ENCODE results near the gene NTRK2.

The NTRK2 gene

GRCh38 chr9:84742261-84742660 is 72.7 kb downstream of the NTRK2 start:
- no peak for DNase-seq

DNA sequence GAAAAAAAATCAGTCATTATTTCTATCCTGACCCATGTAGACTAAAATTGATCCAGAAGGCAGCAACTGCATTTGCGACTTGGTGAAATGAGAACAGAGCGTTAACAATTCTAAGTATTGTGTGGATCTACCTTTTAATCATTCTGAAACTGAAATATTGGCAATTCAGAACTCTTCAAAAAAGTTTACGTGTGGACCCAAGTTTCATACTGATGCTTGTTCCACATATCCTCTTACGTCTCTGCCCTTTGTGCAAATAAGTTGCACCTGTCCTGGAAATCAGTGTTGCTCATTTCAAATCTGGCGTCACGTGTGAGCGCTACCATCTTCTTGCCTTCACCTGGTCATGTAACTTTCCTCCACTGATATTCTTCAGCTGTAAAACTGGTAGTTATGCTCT is 74.7 kb downstream of the NTRK2 start:
- DNase-seq = no peak

DNA sequence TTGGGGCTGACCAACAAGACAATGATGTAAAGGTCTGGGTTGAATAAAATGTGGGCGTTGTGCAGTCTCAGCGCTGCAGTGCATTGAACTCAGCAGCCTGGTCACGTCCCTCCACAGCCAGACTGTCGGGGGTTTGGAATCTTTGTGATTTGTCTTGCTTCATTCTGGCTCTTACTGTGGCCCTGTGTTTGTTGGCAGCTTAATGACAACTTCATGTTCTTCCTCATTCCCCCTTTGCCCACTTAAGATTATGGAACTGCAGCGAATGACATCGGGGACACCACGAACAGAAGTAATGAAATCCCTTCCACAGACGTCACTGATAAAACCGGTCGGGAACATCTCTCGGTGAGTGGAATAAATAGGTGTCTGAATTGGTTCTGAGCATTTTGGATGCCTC is 75.2 kb downstream of the NTRK2 start:
- no peak for DNase-seq

GRCh38 chr9:84748112-84748511 is 78.6 kb downstream of the NTRK2 start:
- DNase-seq = no peak

- DNase-seq = no peak
These were observed 80.8 kb downstream of the NTRK2 start for GRCh38 chr9:84750152-84750865.

DNA sequence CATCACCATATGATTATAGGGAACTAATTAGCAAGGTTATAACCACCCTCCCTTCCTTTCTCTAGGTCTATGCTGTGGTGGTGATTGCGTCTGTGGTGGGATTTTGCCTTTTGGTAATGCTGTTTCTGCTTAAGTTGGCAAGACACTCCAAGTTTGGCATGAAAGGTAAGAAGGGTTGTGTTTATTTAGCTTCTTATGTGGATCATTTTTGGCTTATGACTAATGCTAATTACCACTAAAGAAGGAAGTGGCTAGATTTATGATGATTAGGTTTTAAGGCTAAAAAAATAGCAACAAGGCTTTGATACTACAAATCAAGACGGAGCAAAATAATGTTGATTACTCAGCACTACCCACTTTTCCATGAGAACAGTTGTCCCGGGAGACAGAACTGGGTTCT is 82.4 kb downstream of the NTRK2 start:
- DNase-seq = no peak

- DNase-seq = no peak
These were observed 84.9 kb downstream of the NTRK2 start for GRCh38 chr9:84754461-84754860.

GRCh38 chr9:84754881-84755280 is 85.4 kb downstream of the NTRK2 start:
- DNase-seq = no peak

- DNase-seq = no peak
These were observed 85.9 kb downstream of the NTRK2 start for GRCh38 chr9:84755380-84755779.

DNA sequence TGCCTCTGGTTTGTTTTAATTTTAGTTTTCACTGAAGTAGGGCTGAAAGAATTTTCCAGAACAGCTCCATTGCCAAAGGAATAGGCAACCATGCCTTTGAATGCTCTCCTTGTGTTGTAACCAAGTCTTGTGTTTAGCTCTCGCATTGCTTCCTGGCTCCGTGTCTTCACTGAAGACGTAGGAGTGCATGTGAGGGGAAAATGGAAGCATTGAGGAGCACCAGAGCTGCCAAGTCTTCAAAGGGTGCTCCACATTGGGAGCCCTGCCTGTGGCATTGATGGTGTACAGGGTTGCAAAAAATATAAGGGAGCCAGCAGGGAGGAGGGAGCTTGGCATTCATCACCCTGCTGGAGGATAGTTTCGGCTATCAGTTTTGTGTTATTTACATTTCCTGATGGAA is 86.6 kb downstream of the NTRK2 start:
- no peak for DNase-seq

GRCh38 chr9:84756731-84757130 is 87.2 kb downstream of the NTRK2 start:
- no peak for DNase-seq

GRCh38 chr9:84758817-84759216 is 89.3 kb downstream of the NTRK2 start:
- no peak for DNase-seq

GRCh38 chr9:84759300-84759750 is 89.8 kb downstream of the NTRK2 start:
- DNase-seq = no peak

- DNase-seq = no peak
These were observed 90.3 kb downstream of the NTRK2 start for GRCh38 chr9:84759804-84760203.

DNA sequence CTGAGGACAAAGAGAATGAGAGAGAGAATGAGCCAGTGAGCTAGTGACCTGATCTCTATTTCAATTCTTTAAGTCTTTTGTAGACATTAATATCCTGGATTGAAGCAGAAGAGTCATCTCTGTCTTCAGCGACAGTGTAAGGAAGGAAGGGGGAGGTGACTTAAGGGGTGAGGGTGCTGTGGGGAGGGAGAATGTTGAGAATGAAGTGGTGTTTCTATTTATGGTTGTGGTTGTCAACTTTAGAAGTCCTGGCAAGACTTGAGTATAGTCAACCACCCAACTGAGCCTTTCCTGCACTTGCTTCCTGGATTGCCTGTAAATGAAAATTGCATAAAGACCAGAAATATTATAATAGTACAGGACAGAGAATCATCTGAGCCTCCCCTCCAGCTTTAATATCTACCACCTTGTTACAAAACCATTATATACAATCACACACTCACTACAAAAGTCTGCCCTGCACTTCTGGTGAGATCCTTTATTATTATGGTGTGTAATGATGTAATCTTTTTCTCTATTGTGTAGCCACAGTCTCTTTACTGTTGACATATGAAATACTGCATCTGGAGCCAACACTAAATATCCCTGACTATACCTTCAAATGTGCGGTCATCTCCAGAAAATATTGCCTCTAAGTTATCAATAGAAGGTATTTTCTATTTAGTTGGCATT is 91.7 kb downstream of the NTRK2 start:
- DNase-seq = no peak

DNA sequence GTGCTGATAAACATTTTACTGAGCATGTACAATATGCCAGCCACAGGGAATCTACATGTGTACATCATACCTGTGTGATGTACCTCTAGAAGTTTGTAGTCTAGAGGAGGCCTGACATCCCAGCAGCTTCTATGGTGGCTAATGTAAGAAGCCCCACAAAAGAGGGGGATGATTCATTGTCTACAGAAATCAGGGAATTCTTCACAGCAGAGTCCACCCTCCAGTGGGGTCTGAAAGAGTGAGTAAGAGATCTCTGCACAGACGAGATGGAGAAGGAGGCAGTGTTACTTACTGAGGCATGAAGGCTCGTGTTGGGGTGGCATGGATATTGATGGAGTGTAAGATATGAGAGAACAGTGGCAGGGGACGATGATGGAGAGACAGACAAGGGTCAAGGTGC is 103.0 kb downstream of the NTRK2 start:
- DNase-seq = no peak

DNA sequence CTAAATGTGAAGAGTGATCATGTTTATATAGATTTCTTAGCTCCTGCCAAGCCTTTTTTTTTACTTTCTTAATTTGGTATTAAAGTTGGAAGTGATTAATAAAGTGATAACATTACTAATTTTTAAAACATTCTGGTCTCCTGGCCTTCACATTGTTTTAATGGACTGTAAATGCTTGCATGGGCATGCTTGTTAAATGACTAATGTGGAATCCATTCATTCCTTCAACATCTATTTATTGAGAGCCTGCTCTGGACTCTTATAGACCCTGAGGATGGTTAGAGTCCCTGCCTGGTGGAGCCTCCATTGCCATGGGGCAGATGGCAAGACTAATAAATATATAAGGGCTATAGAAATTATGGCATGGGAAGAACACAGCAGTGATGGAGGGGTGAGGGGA is 103.5 kb downstream of the NTRK2 start:
- no peak for DNase-seq

- DNase-seq = no peak
These were observed 105.6 kb downstream of the NTRK2 start for GRCh38 chr9:84775056-84775643.

DNA sequence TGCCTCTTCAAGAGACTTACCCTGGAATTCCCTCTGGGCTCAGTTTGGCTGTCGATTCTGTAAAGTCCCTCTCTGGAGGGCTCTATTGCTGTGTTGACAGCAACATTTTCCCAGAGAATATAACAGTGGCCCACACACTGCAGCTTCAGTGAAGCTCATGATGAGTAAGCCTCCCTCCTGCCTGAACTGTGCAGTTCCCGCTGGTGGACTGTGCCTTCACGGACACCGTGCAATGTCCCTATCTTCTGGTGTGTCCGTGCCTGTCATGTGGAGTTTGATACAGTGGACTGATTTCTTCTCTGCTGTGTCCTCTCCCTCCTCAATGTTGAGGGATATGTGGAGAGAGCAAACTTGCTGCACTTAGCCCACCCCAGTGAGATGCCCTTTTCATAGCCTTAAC is 109.0 kb downstream of the NTRK2 start:
- DNase-seq = no peak

DNA sequence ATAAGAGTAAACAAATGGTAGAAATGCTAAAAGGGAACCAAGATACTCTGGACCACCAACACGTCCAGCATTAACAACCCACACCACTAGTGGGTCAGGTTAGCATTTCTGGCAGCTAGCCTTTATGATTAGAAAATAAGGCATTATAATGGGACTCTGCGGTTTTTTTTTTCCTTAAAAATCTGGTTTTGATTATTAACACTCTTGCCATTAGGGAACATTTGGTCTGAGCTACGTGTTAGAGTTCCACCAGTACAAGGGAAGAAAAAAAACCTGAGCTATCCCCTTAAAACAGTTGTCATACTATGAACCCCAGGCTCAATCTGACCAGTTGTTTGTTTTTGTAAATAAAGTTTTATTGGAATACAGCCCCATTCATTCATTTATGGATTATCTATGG is 110.4 kb downstream of the NTRK2 start:
- DNase-seq = no peak

DNA sequence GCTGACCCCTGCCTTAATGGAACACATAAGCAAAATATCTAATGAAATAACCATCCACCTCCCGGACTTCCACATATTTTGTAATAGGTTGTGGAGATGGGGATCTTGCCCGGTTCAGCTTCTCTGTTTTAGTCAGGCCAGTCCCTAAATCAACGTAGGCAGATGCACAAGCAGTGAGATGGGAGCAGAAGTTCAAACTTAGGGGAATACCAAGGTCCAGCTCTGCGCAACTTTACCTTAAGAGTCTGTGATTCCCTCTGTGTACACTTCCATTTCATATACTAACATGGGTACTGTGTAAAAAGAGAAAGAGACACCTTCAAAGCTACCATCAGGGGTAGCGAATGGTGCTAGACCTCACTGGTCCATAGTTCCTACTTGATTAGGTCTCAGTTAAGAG is 110.9 kb downstream of the NTRK2 start:
- DNase-seq = no peak

- no peak for DNase-seq
These were observed 111.9 kb downstream of the NTRK2 start for GRCh38 chr9:84781458-84781857.

- no peak for DNase-seq
These were observed 112.7 kb downstream of the NTRK2 start for GRCh38 chr9:84781931-84782866.
